ENCODE measurements around the gene ARHGEF10L.

The ARHGEF10L gene

DNA sequence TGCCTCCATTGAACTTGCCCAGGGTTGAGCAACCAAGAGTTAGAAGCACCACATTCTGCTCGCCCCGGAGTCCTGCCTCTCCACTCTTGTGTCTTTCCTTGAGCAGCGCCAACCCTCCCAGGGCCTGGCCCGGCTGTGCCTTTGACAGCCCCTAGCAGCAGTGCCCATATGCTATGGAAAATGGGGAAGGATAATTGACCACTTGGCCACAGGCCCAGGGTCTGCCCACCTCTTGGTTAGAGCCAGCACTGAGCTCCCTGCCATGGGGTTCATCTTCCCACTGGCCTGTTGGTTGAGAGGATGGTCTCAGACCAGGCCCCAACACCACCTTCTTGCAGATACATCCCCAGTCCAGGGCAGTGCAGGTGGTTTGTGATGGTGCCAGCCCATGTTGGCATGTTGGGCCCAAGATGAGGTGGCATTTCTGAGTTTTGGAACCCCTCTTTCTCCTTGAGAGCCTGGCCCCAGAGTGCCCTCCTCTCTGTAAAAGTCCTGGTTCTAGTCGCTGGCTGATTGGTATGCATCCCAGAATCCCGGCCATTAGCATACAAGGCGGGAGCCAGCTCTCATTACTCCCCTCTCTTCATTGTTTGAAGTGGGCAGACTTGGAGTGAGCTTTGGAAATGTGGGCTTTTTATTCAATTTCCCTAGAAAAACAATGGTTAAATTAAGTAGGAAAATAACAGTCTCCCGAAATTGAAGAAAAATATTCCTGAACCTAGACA lies 7.6 kb downstream of the ARHGEF10L start:
- DNase-seq (ENCODE audit: low spot score) = no peak

DNA sequence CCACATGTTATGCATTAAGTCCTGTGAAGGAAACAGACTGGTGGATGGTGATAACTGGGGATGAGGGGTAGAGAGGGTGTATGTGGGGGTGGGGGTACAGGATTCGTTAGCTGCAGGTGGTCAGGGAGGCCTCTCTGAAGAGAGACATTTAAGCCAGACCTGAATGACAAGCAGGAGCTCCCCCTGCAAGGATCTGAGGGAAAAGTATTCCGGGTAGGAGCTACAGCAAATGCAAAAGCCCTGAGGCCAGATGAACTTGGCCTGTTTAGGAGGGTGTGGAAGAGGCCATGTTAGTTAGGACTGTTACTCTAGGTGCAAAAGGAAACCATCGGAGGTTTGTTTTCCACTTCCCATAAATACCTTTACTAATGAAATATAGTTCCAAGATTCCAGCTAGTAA lies 9.9 kb downstream of the ARHGEF10L start:
- DNase-seq (ENCODE audit: low spot score) = no peak

DNA sequence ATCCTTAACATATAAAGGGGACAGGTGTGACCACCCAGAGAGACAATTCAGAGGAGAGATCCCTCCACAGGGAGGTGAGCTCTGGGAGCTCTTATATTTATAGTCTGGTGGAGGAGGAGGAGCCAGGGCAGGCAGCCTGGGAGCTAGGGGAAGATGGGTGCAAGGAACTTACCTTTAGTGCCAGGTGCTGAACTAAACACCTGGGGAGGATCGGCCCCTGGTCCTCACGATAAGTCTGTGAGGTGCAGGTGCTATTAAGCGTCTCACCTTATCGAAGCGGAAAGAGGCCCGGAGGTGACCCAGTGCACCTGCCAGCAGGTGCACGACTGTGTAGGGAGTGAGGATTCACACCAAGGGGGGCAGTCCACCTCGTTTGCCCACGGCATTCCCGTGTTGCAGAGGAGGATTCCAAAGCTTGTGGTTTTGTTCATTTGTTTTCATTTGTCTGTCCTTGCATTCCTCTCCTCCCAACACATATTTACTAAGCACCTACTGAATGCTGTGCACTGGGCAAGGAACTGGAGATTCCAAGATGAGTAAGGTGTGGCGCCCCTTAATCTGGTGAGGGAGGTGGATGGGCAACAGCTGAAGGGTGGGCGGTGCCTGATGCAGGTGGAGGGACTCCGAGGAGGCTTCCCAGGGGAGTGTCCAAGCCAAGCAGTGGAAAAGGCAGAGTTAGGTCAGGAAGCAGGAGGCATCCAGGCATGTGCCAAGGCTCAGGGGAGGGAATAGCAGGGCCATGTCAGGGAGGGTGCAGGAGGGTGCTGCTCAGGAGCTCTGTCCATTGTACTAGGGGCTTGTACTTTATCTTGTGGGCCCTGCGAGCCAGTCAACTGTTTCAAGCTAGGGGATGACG lies 11.5 kb downstream of the ARHGEF10L start:
- no peak for DNase-seq (ENCODE audit: low spot score)

DNA sequence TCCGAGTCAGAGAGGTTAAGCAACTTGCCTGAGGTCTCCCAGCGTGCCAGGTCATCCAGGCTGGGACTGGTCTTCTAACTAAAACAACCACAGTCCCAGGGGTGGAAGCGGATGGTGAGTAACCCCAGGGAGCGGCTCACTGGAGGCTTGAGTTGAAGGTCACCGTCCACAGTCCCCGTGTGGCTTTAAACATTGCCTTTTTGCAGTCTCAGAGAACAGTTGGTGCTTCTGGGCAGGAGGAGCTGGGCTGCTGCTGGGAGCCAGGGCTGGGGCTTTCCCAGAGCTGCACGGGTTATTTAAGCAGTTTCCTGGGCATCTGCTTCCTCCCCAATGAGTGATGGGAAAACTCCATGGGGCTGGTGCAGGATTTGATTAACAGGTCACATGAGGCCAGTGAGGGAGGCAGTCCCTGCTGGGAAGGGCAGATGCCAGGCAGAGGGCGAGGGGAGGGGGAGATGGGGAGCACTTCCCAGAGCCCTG lies 12.3 kb downstream of the ARHGEF10L start:
- DNase-seq (ENCODE audit: low spot score) = peak; percentile 73

DNA sequence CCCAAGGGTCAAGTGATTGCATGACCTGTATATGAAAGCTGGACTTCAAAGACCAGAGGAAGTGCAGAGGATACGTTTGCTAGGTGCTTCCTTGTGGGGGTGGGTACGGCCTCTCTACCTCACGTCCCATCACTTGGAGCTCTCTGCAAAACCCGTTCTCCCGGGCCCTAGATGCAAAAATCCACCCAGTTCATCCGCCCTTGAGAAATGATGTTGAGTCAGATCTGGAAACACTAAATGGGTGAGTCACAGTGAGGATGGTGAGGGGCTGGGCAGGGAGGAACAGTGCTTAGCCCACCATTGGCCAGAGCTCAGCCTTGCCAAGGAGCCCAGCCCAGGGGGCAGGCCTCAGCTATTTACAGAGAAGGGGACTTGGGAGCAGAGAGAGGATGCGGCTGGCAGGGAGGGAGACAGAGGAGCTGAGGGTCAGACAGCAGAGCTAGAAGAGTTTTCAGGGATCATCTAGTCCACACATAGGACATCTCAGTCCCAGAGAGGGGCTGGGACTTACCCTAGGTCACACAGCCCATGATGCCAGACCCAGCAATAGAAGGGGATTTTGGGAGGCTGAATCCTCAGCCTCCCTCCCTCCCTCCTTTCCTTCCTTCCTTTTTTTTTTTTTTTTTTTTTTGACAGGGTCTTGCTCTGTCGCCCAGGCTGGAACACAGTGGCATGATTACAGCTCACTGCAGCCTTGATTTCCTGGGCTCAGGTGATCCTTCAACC lies 14.6 kb downstream of the ARHGEF10L start:
- DNase-seq (ENCODE audit: low spot score) = peak; percentile 76

DNA sequence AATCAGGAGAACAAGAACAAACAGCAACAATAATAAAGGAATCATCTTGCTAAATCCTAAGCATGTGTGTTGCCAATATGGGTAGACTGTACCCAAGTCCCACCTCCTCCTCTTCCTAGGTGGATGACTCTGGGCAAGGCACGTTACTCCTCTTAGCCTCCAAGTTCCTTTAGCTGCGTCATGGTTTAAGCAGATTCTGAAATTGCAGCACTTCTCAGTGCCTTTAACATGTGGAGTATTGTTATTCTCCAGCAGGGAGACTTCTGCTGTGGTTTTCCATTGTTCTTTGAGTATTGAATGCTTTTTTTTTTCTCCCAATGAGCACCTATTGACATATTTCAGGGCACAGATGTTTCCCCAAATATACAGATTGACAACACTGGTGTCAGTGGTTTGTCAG lies 15.5 kb downstream of the ARHGEF10L start:
- DNase-seq (ENCODE audit: low spot score) = no peak

DNA sequence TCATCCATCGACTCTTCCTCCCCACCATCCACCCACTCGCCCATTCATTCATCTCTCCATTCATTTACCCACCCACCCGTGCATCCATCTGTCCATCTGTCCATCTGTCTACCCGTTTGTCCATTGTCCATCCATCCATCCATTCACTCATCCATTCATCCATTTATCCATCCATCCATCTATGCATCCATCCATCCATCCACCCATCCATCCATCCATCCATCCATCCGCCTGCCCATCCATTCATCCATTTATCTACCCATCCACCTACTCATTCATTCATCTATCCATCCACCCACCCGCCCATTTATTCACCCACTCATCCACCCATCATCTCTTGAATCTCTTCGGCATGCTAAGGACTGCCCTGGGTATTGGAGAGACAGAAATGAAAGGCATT lies 18.5 kb downstream of the ARHGEF10L start:
- no peak for DNase-seq (ENCODE audit: low spot score)

DNA sequence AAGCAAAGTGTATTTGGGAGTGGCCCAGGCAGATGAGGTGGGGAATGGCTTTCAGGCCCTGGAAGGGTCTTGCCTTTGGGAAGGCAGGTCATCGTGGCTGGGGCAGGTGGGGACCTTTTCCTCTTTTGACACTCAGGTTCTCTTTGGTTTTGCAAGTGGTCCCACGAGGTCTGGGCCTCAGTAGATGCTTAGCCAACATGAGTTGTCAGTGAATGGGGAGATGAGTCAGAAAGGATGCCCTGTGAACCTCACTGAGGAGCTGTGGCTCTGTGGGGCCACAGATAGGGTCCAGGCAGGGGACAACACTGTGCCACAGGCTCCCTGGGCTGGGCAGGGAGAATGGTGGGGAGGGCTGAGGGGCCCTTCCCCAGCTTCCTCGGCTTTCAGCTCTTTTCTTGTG lies 19.0 kb downstream of the ARHGEF10L start:
- DNase-seq (ENCODE audit: low spot score) = no peak

DNA sequence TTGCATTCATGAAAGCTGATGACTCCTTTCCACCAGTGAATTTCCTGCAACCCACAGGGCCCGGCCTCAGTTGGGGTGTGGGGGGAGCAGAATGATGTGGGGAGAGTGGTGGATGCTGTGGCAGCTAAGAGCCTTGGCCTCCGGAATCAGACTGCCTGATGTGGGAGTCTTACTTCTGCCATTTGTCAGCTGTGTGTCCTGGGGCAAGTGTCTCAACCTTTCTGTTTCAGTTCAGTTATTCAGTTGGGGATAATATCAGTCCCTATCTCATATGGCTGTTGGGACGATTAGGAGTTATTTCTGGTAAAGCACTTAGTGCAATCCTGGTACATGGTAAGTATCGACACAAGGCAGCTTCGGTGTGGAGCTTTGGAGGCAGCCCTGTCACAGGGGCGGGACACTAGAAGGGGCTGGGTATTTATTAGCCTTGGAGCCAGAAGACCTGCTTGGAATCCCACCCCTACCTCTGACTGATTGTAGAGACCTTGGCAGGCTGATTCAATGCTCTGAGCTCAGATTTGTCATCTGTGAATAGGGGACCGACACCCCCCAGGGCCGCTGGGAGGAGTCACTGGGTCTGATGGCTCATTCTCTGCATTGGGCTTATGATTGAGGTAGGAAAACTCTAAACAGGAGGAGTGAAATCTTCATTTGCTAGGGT lies 19.6 kb downstream of the ARHGEF10L start:
- DNase-seq (ENCODE audit: low spot score) = no peak

DNA sequence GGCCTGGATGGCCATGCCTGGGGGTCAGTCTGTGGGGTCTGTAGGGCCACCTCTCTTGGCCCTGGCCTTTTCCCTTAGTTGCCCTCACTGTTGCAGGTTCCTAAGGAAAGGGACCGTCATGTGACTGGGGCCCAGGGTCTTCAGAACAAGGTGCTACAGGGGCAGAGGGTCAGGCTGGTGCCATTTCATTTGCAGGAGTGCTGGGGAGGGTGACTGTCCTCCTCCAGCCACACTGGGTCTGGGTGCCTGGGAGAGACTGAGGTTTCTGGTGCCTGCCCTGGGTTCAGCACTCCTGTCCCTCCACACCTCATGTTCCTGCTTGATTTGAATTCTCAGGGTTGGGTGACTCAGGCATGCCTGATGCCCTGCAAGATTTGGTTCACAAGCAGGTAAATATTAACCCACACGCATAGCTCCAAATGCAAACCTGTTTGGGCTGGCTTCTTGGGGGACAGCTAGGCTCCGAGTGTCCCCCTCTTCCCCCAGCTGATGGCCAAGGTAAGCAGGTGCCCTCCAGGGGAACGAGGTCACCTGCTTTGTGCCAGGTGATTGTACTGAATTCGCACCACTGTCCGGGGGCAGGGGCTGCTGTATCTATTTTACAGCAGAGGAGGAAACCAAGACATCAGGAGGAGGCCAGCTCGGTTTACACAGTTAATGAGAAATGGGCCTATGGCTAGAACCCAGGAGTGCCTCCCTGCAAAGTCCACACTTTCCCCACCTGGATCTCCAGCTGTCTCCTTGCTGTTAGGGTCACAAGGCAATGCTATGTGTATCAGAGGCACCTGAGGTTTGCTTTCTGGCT lies 20.3 kb downstream of the ARHGEF10L start:
- no peak for DNase-seq (ENCODE audit: low spot score)

DNA sequence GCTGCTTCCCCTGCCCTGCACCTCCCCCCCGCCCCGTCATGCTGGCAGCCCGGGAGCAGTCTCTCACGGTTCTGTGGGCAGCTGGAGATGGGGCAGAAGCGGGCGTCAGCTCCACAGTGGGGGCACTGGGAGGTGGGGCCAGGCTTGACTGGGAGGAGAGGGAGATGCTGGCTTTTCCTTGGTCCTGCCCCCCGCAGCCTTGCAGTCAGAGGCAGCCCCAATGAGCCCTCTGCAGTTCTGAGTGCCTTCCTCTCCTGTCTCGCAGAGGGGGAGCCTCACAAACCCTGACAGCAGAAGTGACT lies 21.7 kb downstream of the ARHGEF10L start:
- DNase-seq (ENCODE audit: low spot score) = no peak

DNA sequence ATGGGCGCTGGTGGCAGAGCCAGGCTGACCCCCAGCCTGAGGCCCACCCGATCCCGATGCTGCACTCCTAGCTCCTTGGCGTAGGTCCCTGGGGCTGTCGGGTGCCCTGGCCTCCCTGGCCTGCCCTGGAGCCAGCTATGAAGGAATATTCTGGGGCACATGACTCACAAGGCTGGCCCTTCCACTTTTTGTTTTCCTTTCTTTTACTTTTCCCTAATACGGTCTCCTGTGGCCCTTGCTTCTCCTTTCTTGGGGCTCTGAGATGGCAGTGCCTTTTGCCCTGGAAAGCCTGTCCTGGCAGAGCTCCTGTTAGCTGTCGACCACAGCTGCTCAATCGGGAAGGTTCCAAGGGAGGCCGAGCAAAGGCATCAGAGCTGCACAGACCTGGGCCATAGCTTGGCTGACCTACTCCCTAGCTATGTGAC lies 22.1 kb downstream of the ARHGEF10L start:
- DNase-seq (ENCODE audit: low spot score) = no peak

DNA sequence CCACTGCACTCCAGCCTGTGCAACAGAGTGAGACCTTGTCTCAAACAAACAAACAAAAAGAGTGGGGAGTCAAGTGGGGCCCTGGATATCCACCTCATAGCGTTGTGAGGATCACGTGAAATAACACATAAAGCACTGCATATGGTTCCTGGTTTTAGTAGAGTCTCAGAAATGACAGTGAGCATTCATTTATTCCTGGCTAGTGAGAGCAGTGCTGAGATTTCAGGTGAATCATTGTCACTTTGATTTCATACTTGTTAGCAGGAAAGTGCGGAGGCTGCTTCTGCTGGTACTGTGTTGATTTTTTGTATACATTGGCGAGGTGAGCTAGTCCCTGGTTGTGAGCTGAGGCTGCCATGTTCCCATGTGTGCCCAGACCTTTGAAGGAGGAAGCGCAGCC lies 22.9 kb downstream of the ARHGEF10L start:
- no peak for DNase-seq (ENCODE audit: low spot score)

DNA sequence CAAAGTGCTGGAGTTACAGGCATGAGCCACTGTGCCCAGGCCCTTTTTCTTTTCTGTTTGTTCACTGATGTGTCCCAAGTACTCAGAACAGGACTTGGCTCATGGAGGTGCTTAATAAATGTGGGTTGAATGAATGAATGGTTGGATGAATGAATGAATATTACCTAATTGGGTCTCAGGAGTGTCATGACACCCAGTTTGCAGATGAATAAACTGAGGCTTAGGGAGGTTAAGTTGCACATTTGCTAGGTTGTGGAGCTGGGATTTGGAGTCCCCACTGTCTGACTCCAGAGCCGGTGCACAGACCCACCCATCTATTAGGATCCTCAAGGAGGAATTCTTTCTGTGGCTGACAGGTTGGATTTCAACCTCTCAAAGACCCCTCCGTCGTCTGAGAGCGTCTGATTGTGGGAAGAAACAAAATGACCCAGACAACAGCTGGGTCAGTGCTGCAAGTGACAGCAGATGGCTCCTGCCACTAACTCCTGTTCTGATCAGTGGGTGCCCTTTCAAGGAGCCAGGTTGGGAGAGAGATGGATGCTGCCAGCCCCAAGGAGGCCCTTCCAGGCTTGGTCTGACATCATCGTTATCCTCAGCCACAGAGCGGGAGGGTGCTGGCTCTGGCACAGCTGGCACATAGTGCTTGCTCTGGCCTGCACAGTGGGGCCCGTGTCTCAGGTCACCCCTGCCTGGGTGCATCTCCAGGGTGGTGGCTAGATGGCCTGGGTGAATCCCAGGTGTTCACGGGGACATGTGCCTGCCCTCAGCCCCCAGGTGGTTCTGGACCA lies 24.2 kb downstream of the ARHGEF10L start:
- no peak for DNase-seq (ENCODE audit: low spot score)

DNA sequence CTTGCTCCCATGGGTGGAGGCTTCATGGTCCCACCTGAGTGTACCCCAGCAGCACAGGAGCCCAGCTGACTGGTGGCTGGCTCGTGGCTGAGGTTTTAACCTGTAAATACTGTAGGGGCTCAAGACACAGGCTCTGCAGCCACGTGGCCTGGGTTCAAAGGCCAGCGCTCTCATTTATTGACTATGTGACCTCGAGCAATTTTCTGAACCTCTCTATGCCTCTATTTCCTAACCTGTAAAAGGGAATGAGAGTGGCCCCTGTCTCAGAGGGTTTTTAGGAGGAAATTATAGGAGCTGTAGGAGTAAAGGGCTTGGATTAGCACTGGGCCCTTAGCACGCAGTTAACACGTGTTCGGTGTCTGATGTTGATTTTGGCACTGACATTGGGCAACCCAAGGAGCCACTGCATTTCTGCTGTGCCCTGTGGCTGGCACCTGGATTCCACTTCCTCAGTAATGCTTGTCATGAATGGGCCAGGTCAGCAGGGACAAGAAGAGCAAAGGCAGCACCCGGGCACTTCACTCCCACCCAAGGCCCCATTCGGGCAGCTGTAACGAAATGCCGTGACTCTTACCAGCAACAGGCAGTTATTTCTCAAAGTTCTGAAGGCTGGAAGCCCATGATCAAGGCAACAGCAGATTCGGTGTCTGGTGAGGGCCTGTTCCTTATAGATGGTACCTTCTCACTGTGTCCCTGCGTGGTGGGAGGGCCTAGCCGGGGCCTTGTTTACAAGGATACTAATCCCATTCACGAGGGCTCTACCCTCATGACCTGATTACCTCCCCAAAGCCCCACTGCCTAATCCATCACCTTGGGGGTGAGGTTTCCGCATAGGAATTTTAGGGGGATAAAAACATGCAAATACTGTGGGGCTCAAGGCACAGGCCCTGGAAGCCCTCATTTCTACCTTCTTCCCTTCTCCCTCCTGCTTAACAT lies 25.2 kb downstream of the ARHGEF10L start:
- no peak for DNase-seq (ENCODE audit: low spot score)

DNA sequence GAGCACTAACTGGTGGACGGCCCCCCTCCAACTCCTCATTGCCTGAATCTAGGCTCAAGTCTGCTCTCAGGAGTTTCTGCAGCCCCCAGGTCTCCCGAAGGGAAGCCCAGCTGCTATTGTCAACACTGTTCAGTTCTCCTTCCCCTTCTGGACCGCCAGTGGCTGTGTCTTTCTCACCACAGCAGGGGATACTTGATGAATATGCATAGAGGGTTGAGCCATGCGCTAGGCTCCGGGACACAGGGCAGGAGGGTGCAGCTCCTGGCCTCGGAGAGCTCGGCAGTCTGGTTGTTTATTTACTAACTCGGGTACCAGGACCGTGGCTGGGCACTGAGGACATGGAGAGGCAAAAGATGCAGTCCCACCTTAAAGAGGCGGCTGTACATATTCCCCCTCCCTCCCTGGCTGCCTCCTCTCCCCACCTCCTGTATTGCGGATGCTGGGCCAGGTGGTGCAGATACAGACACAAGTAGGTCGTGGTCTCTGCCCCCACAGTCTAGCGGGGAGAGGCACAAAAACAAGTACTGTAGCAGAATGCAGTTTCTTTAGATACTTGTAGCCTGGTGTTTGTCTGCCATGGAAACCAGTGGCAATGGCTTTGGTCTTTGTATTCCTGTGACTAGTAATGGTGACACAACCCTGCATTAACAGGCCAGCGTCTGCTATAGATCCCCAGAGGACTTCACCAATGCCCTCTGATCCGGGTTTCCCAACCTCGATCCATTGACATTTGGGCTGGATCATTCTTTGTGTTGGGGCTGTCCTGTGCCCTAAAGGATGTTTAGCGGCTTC lies 26.2 kb downstream of the ARHGEF10L start:
- DNase-seq (ENCODE audit: low spot score) = no peak

DNA sequence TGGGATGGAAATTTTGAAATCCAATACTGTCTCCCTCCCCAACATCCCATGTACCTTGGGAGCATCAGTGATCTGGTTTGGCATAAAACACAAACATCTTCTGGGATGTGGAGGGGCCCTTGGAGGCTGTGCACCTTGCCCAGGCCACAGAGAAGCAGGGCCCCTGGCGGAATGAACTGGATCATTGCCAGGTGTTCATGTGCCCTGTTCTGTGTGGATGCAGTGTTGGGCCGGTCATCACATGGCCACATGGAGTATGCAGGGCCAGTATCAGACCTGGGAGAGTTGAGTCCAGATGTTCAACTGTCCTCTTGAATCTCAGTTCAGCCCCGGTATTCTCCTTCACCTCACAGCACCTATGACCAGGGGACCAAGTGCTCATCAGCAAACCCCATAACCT lies 26.9 kb downstream of the ARHGEF10L start:
- DNase-seq (ENCODE audit: low spot score) = no peak

DNA sequence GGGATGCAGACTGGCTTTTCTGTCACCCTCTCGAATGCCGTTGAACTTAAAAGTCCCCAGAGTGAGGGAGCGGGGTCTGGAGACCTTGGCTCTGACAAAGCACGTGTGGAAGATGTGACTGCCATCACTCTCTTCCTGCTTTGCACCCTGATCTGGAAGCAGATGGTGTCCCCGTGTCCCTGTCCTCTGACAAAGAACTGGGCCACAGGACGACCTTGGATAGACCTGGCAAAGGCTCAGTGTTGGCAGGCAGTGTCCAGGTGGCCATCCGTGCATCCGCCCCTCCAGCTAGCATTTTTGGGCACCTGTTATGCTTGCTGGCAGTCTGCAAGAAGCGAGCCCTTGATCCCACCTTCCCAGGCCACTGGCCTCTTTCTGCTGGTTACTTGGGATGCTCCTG lies 27.4 kb downstream of the ARHGEF10L start:
- DNase-seq (ENCODE audit: low spot score) = no peak

DNA sequence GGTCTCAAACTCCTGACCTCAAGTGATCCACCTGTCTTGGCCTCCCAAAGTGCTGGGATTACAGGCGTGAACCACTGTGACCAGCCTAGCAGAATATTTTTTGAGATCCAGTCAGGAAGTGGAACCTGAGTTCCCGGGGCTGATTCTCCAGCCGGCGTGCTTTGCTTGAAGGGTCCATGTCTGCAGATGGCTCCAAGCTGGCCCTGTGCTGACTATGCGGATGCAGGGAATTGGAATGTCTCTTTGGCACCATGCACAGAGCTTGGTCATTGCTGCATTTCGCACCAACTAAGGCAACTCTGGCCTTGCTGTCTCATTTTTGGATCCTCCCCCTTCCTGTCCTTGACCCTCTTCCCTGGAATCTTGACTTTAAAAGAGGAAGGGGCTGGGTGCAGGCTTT lies 28.1 kb downstream of the ARHGEF10L start:
- DNase-seq (ENCODE audit: low spot score) = no peak
